ENCODE results near the gene PRSS27. TPM values are rescaled to one million over a fixed set of nuclear protein-coding genes. Genes with fewer than 3 reads are reported as not detected.

Gene PRSS27
- total RNA-seq, 4 donors from 2014 or later: 0.49 to 0.55 TPM; not detected in 2

DNA sequence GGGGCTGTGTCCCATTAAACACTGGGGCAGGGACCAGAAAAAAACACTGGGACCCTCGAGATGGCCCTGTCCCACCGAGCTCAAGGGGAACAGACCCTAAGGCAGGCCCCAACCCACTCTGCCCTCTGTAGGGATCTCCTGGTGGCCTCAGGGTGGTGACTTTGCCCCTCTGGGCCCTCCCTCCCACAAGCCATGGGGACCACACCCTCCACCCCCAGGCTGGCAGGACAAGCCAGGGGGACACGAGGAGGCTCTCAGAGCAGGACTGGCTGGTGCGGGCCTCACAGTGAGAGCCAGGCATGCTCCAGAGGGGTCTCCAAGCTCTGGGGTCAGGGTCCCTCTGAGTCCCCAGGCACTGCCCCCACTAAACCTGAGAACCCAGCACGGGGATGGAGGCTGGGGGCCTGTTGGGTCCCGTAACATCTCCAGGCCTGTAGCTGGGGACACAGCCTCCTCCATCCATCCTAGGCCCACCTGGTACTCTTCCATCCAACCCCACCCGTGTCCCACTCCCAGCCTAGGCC, 17.9 kb upstream of the PRSS27 start:
- Histone ChIP-seq H3K4me3 (no peak overlapping the region), H3K27me3 (peaks cover 0 to 3% (median 0%) of the 10 kb centered on the region in 3 donors), H3K36me3 (no peaks in the 10 kb centered on the region), H3K4me1 (no peaks in the 10 kb centered on the region), H3K9me3 (no peaks in the 10 kb centered on the region), H3K27ac (no peak overlapping the region)
- in situ Hi-C loops (cut with MboI; ENCODE audit: low sequenced_read_pairs in 4 of 4): no loop called here
- ATAC-seq: no peak
- no peak for DNase-seq
- TF ChIP-seq CTCF (IDR thresholded peaks at IDR 0.05 in 4 of 5, conservative IDR thresholded peaks at IDR 0.05 in 1 of 5): no peak
- TF ChIP-seq POLR2A (IDR thresholded peaks at IDR 0.05): no peak
- intact Hi-C loops (cut with DNase I; ENCODE audit: low total_unique reads): loop anchor here (10.0 kb wide), 1 partner anchor 1987 kb away; no protein-coding TSS in a partner anchor

GRCh38 chr16:2737238-2737605, 17.2 kb upstream of the PRSS27 start:
- peaks cover 0 to 3% (median 0%) of the 10 kb centered on the region in 3 donors for H3K27me3 ChIP-seq
- ATAC-seq (no peak), DNase-seq (no peak)
- no peak for TF ChIP-seq POLR2A (IDR thresholded peaks at IDR 0.05)
- TF ChIP-seq CTCF (IDR thresholded peaks at IDR 0.05 in 4 of 5, conservative IDR thresholded peaks at IDR 0.05 in 1 of 5): no peak
- H3K4me1 ChIP-seq: no peaks in the 10 kb centered on the region
- intact Hi-C loops (cut with DNase I; ENCODE audit: low total_unique reads): loop anchor here (10.0 kb wide), 1 partner anchor 1988 kb away; no protein-coding TSS in a partner anchor
- in situ Hi-C loops (cut with MboI; ENCODE audit: low sequenced_read_pairs in 4 of 4): no loop called here
- no peaks in the 10 kb centered on the region for H3K9me3 ChIP-seq
- H3K27ac ChIP-seq: no peak overlapping the region
- H3K36me3 ChIP-seq: no peaks in the 10 kb centered on the region
- no peak overlapping the region for H3K4me3 ChIP-seq

GRCh38 chr16:2736476-2737237, 16.6 kb upstream of the PRSS27 start:
- TF ChIP-seq POLR2A (IDR thresholded peaks at IDR 0.05) (no peak), CTCF (IDR thresholded peaks at IDR 0.05 in 4 of 5, conservative IDR thresholded peaks at IDR 0.05 in 1 of 5) (no peak)
- in situ Hi-C loops (cut with MboI; ENCODE audit: low sequenced_read_pairs in 4 of 4): no loop called here
- no peaks in the 10 kb centered on the region for H3K9me3 ChIP-seq
- H3K4me1 ChIP-seq: no peaks in the 10 kb centered on the region
- intact Hi-C loops (cut with DNase I; ENCODE audit: low total_unique reads): loop anchor here (10.0 kb wide), 1 partner anchor 1988 kb away; no protein-coding TSS in a partner anchor
- DNase-seq (no peak), ATAC-seq (no peak)
- no peaks in the 10 kb centered on the region for H3K36me3 ChIP-seq
- H3K27me3 ChIP-seq: peaks cover 0 to 3% (median 0%) of the 10 kb centered on the region in 3 donors
- H3K27ac ChIP-seq: no peak overlapping the region
- no peak overlapping the region for H3K4me3 ChIP-seq

GRCh38 chr16:2734844-2735515, 15.0 kb upstream of the PRSS27 start:
- no peak for DNase-seq
- no peak for ATAC-seq
- Histone ChIP-seq H3K4me1 (no peaks in the 10 kb centered on the region), H3K27me3 (peaks cover 0 to 3% (median 0%) of the 10 kb centered on the region in 3 donors), H3K4me3 (no peak overlapping the region), H3K27ac (no peak overlapping the region), H3K36me3 (no peaks in the 10 kb centered on the region), H3K9me3 (no peaks in the 10 kb centered on the region)
- TF ChIP-seq POLR2A (IDR thresholded peaks at IDR 0.05) (no peak), CTCF (IDR thresholded peaks at IDR 0.05 in 4 of 5, conservative IDR thresholded peaks at IDR 0.05 in 1 of 5) (no peak)
- intact Hi-C loops (cut with DNase I; ENCODE audit: low total_unique reads) (loop anchor here (10.0 kb wide), 1 partner anchor 1990 kb away; no protein-coding TSS in a partner anchor), in situ Hi-C loops (cut with MboI; ENCODE audit: low sequenced_read_pairs in 4 of 4) (no loop called here)
